Hematopoietic multipotent progenitor cell treated with erythropoietin and hydrocortisone succinate and interleukin-3 and kit ligand, for 17 days (in vitro differentiated cells): ENCODE data around the gene OR6B1.
"Not testable (repeated sequence)": the region's sequence is repeated elsewhere in the genome, so short reads cannot be mapped to it uniquely, and the experiment has no call there.

Experiments
- DNase-seq: peaks from one replicate; pipeline ENCODE4 v3.0.0-alpha.2; 2015; ENCODE audit warnings: low spot score

Gene OR6B1

GRCh38 chr7:144038887-144039286 is 38.8 kb downstream of the OR6B1 start:
- DNase-seq, result no peak

GRCh38 chr7:144048648-144049047 is 48.5 kb downstream of the OR6B1 start, which contains the start of gene OR2A5:
OR2A5 (plus strand) TSS chr7:144048948; CDS start chr7:144050402, 1,454 bp downstream.
- no peak for DNase-seq

- DNase-seq, result no peak
Observed at GRCh38 chr7:144049491-144049890, 49.4 kb downstream of the OR6B1 start.

GRCh38 chr7:144050093-144050492 is 50.0 kb downstream of the OR6B1 start:
- DNase-seq, result no peak

DNA sequence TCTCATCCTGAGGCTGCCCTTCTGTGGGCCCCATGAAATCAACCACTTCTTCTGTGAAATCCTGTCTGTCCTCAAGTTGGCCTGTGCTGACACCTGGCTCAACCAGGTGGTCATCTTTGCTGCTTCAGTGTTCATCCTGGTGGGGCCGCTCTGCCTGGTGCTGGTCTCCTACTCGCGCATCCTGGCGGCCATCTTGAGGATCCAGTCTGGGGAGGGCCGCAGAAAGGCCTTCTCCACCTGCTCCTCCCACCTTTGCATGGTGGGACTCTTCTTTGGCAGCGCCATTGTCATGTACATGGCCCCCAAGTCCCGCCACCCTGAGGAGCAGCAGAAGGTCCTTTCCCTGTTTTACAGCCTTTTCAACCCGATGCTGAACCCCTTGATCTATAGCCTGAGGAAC is 50.8 kb downstream of the OR6B1 start:
- not testable (repeated sequence) for DNase-seq

GRCh38 chr7:144057954-144058353 is 57.8 kb downstream of the OR6B1 start:
- DNase-seq, result no peak
